DND-41 (cell line): ENCODE results near the gene CAPN5.

ENCODE experiments used
- EZH2 ChIP-seq: IDR thresholded peaks from 3 replicates; pipeline ENCODE4 v1.6.1; 2012; ENCODE audit warnings: borderline replicate concordance, low read depth, mild to moderate bottlenecking, moderate library complexity, low read length, inconsistent platforms; ENCODE audit not compliant: severe bottlenecking
- TF ChIP-seq, protein P1 (sequence below): IDR thresholded peaks from 2 replicates; pipeline ENCODE4 v1.5.1; 2012; ENCODE audit warnings: borderline replicate concordance, low read length, moderate library complexity, mild to moderate bottlenecking; ENCODE audit not compliant: poor library complexity, severe bottlenecking; ENCODE audit errors: extremely low read depth

DNA sequence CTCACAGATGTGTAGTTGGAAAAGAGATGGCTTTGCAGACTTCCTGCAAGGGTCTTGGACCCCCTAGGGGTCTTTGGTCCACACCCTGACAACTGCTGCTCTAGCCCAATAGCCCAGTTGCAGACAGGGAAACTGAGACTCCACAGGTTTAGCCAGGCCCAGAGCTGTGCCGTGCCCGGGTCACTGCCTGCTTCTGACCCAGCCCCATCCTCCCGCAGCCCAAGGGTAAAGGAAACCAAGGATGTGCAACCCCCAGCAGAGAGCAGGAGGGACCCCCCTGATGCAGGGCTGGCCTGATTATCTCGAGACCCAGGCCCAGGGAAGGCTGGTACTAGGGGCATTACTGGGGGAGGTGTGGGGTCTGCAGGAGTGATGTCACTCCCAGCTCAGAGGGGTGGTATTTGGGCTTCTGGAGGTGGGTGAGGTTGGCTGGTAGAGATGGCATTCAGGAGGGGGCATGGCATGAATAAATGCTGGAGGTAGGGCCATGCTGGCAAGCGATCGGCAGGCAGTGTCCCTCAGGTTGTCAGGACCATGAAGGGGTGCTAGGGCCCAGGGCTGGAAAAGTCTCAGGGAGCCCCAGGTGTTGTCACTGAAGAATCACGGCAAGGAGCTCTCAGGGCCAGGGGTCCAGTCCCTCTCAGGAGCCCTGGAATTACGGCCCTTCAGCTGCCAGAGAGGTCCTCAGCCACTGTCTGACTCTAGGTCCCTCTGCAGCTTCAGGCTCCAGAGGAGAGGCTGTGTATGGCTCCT is 82.4 kb downstream of the CAPN5 start:
- no peak for TF ChIP-seq EZH2
- TF ChIP-seq, protein P1, sequence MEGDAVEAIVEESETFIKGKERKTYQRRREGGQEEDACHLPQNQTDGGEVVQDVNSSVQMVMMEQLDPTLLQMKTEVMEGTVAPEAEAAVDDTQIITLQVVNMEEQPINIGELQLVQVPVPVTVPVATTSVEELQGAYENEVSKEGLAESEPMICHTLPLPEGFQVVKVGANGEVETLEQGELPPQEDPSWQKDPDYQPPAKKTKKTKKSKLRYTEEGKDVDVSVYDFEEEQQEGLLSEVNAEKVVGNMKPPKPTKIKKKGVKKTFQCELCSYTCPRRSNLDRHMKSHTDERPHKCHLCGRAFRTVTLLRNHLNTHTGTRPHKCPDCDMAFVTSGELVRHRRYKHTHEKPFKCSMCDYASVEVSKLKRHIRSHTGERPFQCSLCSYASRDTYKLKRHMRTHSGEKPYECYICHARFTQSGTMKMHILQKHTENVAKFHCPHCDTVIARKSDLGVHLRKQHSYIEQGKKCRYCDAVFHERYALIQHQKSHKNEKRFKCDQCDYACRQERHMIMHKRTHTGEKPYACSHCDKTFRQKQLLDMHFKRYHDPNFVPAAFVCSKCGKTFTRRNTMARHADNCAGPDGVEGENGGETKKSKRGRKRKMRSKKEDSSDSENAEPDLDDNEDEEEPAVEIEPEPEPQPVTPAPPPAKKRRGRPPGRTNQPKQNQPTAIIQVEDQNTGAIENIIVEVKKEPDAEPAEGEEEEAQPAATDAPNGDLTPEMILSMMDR = no peak
